PC-9 (cell line): ENCODE results near the gene SLC6A9. TPM values are rescaled to one million over a fixed set of nuclear protein-coding genes. Genes with fewer than 3 reads are reported as not detected.

ENCODE experiments used
- BruUV-seq: library from RNA; stranded (reverse); fragments of 400-500 nt; replicated peaks from 2 replicates; lab custom pipeline; 2021; lab: Mats Ljungman, UMichigan
- CTCF ChIA-PET: fragments of 300-600 bp; sonication (Branson Sonifier 250); formaldehyde crosslinking; loops from one replicate; lab custom pipeline; 2022; ENCODE audit warnings: antibody characterized with exemption; lab: Charles Lee
- POLR2A ChIA-PET: fragments of 300-600 bp; sonication (Branson Sonifier 250); formaldehyde crosslinking; loops from one replicate; lab custom pipeline; 2022; ENCODE audit warnings: antibody characterized with exemption; ENCODE audit not compliant: unreplicated experiment; lab: Charles Lee
- DNase-seq, 2 experiments: peaks; one replicate each; pipeline versions ENCODE4 v3.0.0 to v3.0.0-alpha.2; 2015 to 2022; ENCODE audit warnings: mixed read lengths in 1 of 2
- H2AFZ ChIP-seq: fragments of 200-600 bp; sonication (generic); 2 replicates; pipeline ENCODE4 v1.8.1; 2017; ENCODE audit warnings: antibody characterized with exemption
- H3F3A ChIP-seq: fragments of 200-600 bp; sonication (generic); 2 replicates; pipeline ENCODE4 v1.8.1; 2017; ENCODE audit warnings: antibody characterized with exemption, mild to moderate bottlenecking, low read depth; ENCODE audit not compliant: insufficient read depth
- H3K27ac ChIP-seq: fragments of 200-600 bp; sonication (generic); 2 replicates; pipeline ENCODE4 v1.6.1; 2016; ENCODE audit warnings: mixed run types
- H3K27me3 ChIP-seq: fragments of 200-600 bp; sonication (generic); 2 replicates; pipeline ENCODE4 v1.6.1; 2016; ENCODE audit warnings: low read depth, mixed run types; ENCODE audit not compliant: insufficient read depth
- H3K36me3 ChIP-seq: fragments of 200-600 bp; sonication (generic); 2 replicates; pipeline ENCODE4 v1.6.1; 2016; ENCODE audit warnings: low read depth, mixed run types
- H3K4me1 ChIP-seq: fragments of 200-600 bp; sonication (generic); replicated peaks from 2 replicates; pipeline ENCODE4 v1.6.1; 2016; ENCODE audit warnings: mixed run types; ENCODE audit not compliant: insufficient read depth
- H3K4me2 ChIP-seq: fragments of 200-600 bp; sonication (generic); 2 replicates; pipeline ENCODE4 v1.6.1; 2017; ENCODE audit warnings: mixed run types
- H3K4me3 ChIP-seq: fragments of 200-600 bp; sonication (generic); 2 replicates; pipeline ENCODE4 v1.6.1; 2016; ENCODE audit warnings: mixed run types
- H3K79me2 ChIP-seq: fragments of 200-600 bp; sonication (generic); 2 replicates; pipeline ENCODE4 v1.6.1; 2017; ENCODE audit warnings: low read depth, mixed run types
- H3K9me2 ChIP-seq: fragments of 200-600 bp; sonication (generic); 2 replicates; pipeline ENCODE4 v1.8.1; 2017; ENCODE audit warnings: mild to moderate bottlenecking; ENCODE audit not compliant: insufficient read depth
- H3K9me3 ChIP-seq: fragments of 200-600 bp; sonication (generic); 2 replicates; pipeline ENCODE4 v1.8.1; 2016; ENCODE audit warnings: low read depth; ENCODE audit not compliant: insufficient read depth
- H4K20me1 ChIP-seq: fragments of 200-600 bp; sonication (generic); 2 replicates; pipeline ENCODE4 v1.8.1; 2017; ENCODE audit not compliant: insufficient read depth
- EZH2 ChIP-seq: fragments of 200-600 bp; sonication (generic); IDR thresholded peaks from 2 replicates; pipeline ENCODE4 v1.8.0; 2017; ENCODE audit warnings: antibody characterized with exemption, low read depth
- intact Hi-C: fragments of 100-400 bp; cut with micrococcal nuclease; formaldehyde crosslinking; loops from one replicate; pipeline ENCODE4 v1.10.0; 2022; ENCODE audit not compliant: unreplicated experiment
- total RNA-seq: library from RNA; stranded (reverse); gene quantifications from 2 replicates; pipeline ENCODE4 v1.2.3, GENCODE V29; 2021
- TF ChIP-seq, protein P1 (sequence below): fragments of 200-600 bp; sonication (generic); conservative IDR thresholded peaks from 2 replicates; pipeline ENCODE4 v1.6.1; 2017; ENCODE audit warnings: mixed run types, antibody characterized with exemption, mild to moderate bottlenecking, moderate library complexity

SLC6A9 gene
- total RNA-seq, 1 experiment from 2014 or later, result 70.1 TPM

- peak in 1 of 2 experiments; percentile 26 for DNase-seq
- intact Hi-C loops, result no loop called here
- Histone ChIP-seq H4K20me1 (peaks cover 12% of the 10 kb centered on the region; the same call in 1 of the 2 replicates), H3K79me2 (peaks cover 57% of the 10 kb centered on the region), H3K4me3 (no peak overlapping the region), H3K9me3 (no peaks in the 10 kb centered on the region), H3K9me2 (no peaks in the 10 kb centered on the region), H3K4me2 (peak overlapping the region; percentile 88; the same call in 1 of the 2 replicates), H3F3A (peaks cover 37% of the 10 kb centered on the region; the same call in 1 of the 2 replicates), H3K27ac (no peak overlapping the region), H3K4me1 (peaks cover 39% of the 10 kb centered on the region), H3K27me3 (no peaks in the 10 kb centered on the region), H3K36me3 (peaks cover 23% of the 10 kb centered on the region), H2AFZ (no peak overlapping the region)
- TF ChIP-seq EZH2, result no peak
- TF ChIP-seq, protein P1, sequence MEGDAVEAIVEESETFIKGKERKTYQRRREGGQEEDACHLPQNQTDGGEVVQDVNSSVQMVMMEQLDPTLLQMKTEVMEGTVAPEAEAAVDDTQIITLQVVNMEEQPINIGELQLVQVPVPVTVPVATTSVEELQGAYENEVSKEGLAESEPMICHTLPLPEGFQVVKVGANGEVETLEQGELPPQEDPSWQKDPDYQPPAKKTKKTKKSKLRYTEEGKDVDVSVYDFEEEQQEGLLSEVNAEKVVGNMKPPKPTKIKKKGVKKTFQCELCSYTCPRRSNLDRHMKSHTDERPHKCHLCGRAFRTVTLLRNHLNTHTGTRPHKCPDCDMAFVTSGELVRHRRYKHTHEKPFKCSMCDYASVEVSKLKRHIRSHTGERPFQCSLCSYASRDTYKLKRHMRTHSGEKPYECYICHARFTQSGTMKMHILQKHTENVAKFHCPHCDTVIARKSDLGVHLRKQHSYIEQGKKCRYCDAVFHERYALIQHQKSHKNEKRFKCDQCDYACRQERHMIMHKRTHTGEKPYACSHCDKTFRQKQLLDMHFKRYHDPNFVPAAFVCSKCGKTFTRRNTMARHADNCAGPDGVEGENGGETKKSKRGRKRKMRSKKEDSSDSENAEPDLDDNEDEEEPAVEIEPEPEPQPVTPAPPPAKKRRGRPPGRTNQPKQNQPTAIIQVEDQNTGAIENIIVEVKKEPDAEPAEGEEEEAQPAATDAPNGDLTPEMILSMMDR, result no peak
- no TSS peak for BruUV-seq
- ChIA-PET POLR2A (no interaction called here), CTCF (no interaction called here)
Observed at GRCh38 chr1:43981135-43981491, 50.1 kb downstream of the SLC6A9 start.

DNA sequence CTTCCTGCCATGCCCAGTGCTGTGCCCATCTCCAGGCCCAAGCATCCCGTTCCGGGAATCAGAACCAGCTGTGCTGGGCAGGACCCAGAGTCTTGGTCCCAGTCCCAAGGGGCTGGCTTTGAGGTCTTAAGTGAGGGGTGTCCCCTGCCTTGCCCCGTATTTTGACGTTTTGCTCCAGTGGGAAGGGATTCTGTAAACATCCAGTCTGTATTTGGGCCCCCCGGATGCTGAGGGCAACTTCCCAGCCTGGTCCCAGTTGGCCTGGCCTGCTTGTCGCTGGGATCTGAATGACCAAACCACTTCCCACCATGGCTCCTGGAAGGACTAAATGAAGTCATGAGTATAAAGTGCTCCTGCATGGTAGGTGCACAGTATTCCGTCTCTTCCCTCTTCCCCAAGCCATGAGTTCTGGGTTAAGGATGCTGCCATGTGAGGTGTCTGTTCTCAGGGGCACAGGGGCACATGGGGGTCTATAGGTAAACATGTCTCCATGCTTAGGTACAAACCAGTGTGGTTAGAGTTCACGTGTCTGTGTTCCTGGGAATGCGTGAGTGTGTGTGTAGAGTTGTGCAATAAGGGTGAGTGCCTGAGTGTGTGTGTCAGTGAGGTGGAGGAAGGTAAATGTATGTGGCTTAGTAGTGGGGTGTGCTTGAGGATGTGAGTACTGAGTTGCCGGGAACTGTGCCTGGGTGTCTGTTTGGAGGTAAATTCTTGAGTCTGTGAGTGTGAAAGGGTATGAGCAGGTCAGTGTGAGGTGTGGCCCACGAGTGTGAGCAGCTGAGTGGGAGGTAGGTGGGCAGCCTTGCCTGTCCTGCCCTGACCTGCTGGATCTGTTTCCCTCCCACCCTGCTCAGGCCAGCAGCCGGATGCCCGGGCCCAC, 50.8 kb downstream of the SLC6A9 start:
- peak overlapping the region; percentile 38; the same call in 1 of the 2 replicates for H3K27ac ChIP-seq
- H3F3A ChIP-seq, result peaks cover 33% of the 10 kb centered on the region; the same call in 1 of the 2 replicates
- no peak for TF ChIP-seq EZH2
- TF ChIP-seq, protein P1, result no peak
- BruUV-seq, result no TSS peak
- peaks cover 12% of the 10 kb centered on the region; the same call in 1 of the 2 replicates for H4K20me1 ChIP-seq
- H3K4me3 ChIP-seq, result peak overlapping the region; percentile 81
- DNase-seq, result peak in 1 of 2 experiments; percentile 55
- H3K27me3 ChIP-seq, result no peaks in the 10 kb centered on the region
- intact Hi-C loops, result loop anchor here (1.0 kb wide), 1 partner anchor 11 kb away; the partner anchor contains the start of gene CCDC24
- H3K79me2 ChIP-seq, result peaks cover 63% of the 10 kb centered on the region
- peaks cover 45% of the 10 kb centered on the region for H3K4me1 ChIP-seq
- H3K4me2 ChIP-seq, result peak overlapping the region; percentile 88
- no peaks in the 10 kb centered on the region for H3K9me2 ChIP-seq
- H3K36me3 ChIP-seq, result peaks cover 17% of the 10 kb centered on the region
- ChIA-PET CTCF (interaction anchor here (0.5 kb wide), 1 partner anchor 45 kb away, joined by 4 read pairs; no protein-coding TSS in a partner anchor), POLR2A (no interaction called here)
- H2AFZ ChIP-seq, result no peak overlapping the region
- H3K9me3 ChIP-seq, result no peaks in the 10 kb centered on the region

GRCh38 chr1:43979528-43980254, 51.6 kb downstream of the SLC6A9 start:
- Histone ChIP-seq H3K79me2 (peaks cover 69% of the 10 kb centered on the region), H3K36me3 (peaks cover 16% of the 10 kb centered on the region), H3K4me1 (peaks cover 45% of the 10 kb centered on the region), H3K27me3 (no peaks in the 10 kb centered on the region), H3K9me2 (no peaks in the 10 kb centered on the region), H4K20me1 (peaks cover 12% of the 10 kb centered on the region; the same call in 1 of the 2 replicates), H3K9me3 (no peaks in the 10 kb centered on the region), H3K4me2 (peak overlapping the region; percentile 88), H3K4me3 (peak overlapping the region; percentile 81), H3K27ac (peak overlapping the region; percentile 38; the same call in 1 of the 2 replicates), H3F3A (peaks cover 33% of the 10 kb centered on the region; the same call in 1 of the 2 replicates), H2AFZ (0 out of 2 replicates have a peak overlapping the region, but pooled peaks have one; percentile 53)
- intact Hi-C loops, result loop anchor here (1.0 to 10.0 kb wide), 2 partner anchors 12 to 275 kb away; partner anchors contain the start of genes CCDC24 and ST3GAL3
- BruUV-seq, result TSS peak; percentile 12
- DNase-seq, result peak; percentile 35 to 65
- POLR2A ChIA-PET, result no interaction called here
- TF ChIP-seq, protein P1, result no peak
- TF ChIP-seq EZH2, result no peak
- CTCF ChIA-PET, result no interaction called here
